Breast epithelium (tissue), 4 donors: ENCODE measurements around the gene ADD3. TPM values are rescaled to one million over a fixed set of nuclear protein-coding genes. Genes with fewer than 3 reads are reported as not detected.
"Not testable (repeated sequence)": the region's sequence is repeated elsewhere in the genome, so short reads cannot be mapped to it uniquely, and the experiment has no call there.

Experiments
- DNase-seq, 2 donors: peaks; one replicate each; pipeline ENCODE4 v3.0.0-alpha.2; 2019; ENCODE audit warnings: low spot score in 2 of 2
- H3K27ac ChIP-seq, 2 donors: fragments of 200-600 bp; sonication (generic) in 1 of 2; one replicate each; pipeline ENCODE4 v1.5.1; 2016 to 2019; ENCODE audit warnings: mild to moderate bottlenecking in 1 of 2
- H3K27me3 ChIP-seq, 2 donors: fragments of 200-600 bp; sonication (generic) in 1 of 2; one replicate each; pipeline versions ENCODE4 v1.5.1 to v1.6.0; 2017 to 2019; ENCODE audit warnings: control low read depth in 1 of 2, mild to moderate bottlenecking in 1 of 2
- H3K36me3 ChIP-seq: fragments of 200-600 bp; one replicate; pipeline ENCODE4 v1.5.1; 2019
- H3K4me1 ChIP-seq, 2 donors: fragments of 200-600 bp; sonication (generic); one replicate each; pipeline ENCODE4 v1.5.1; 2016 to 2019; ENCODE audit warnings: control low read depth in 1 of 2
- H3K4me3 ChIP-seq, 3 donors: fragments of 200-600 bp; sonication (generic); 1 replicate in 2 of 3; 2 replicates in 1 of 3; pipeline ENCODE4 v1.5.1; 2016 to 2019; ENCODE audit warnings: mild to moderate bottlenecking in 3 of 3, moderate library complexity in 2 of 3
- H3K9me3 ChIP-seq, 2 donors: fragments of 200-600 bp; sonication (generic) in 1 of 2; one replicate each; pipeline ENCODE4 v1.5.1; 2016 to 2019; ENCODE audit warnings: control low read depth in 1 of 2
- CTCF ChIP-seq, 3 donors: fragments of 450-650 bp; IDR thresholded peaks; one replicate each; pipeline ENCODE4 v1.5.1; 2016 to 2017; ENCODE audit warnings: antibody characterized with exemption in 3 of 3, mild to moderate bottlenecking in 3 of 3, moderate library complexity in 3 of 3
- POLR2A ChIP-seq: fragments of 450-650 bp; IDR thresholded peaks from one replicate; pipeline ENCODE4 v1.6.1; 2016; ENCODE audit warnings: antibody characterized with exemption, mild to moderate bottlenecking, moderate library complexity
- POLR2AphosphoS5 ChIP-seq, 3 donors: sonication (generic); formaldehyde crosslinking; IDR thresholded peaks; one replicate each; pipeline ENCODE4 v1.6.1; 2017; ENCODE audit warnings: antibody characterized with exemption in 3 of 3
- intact Hi-C: fragments of 100-400 bp; cut with DNase I; formaldehyde crosslinking; loops from one replicate; pipeline ENCODE4 v1.15.1; 2023; ENCODE audit warnings: low total_unique reads
- total RNA-seq, 3 donors: library from RNA; depleted of rRNA; stranded (reverse); fragments of >200 nt; gene quantifications; one replicate each; pipeline ENCODE4 v1.1.0, GENCODE V29; 2016

ADD3 gene
- total RNA-seq, 3 donors from 2014 or later, result 208 to 458 (median 347) TPM

GRCh38 chr10:110042181-110042580 is 34.4 kb downstream of the ADD3 start:
- intact Hi-C loops, result no loop called here
- H3K36me3 ChIP-seq, result no peaks in the 10 kb centered on the region
- H3K9me3 ChIP-seq, result no peaks in the 10 kb centered on the region
- no peak overlapping the region for H3K4me3 ChIP-seq
- no peaks in the 10 kb centered on the region for H3K27me3 ChIP-seq
- no peak overlapping the region for H3K27ac ChIP-seq
- TF ChIP-seq POLR2A (no peak), CTCF (IDR thresholded peaks at IDR 0.05) (no peak), POLR2AphosphoS5 (IDR thresholded peaks at IDR 0.05) (no peak)
- DNase-seq, result no peak
- H3K4me1 ChIP-seq, result no peaks in the 10 kb centered on the region

- Histone ChIP-seq H3K27me3 (no peaks in the 10 kb centered on the region), H3K4me3 (no peak overlapping the region), H3K27ac (no peak overlapping the region), H3K4me1 (no peaks in the 10 kb centered on the region), H3K36me3 (no peaks in the 10 kb centered on the region), H3K9me3 (no peaks in the 10 kb centered on the region)
- DNase-seq, result no peak
- TF ChIP-seq POLR2A, result no peak
- TF ChIP-seq POLR2AphosphoS5 (IDR thresholded peaks at IDR 0.05), result no peak
- TF ChIP-seq CTCF (IDR thresholded peaks at IDR 0.05), result no peak
- intact Hi-C loops, result no loop called here
Observed at GRCh38 chr10:110042891-110043290, 35.1 kb downstream of the ADD3 start.

GRCh38 chr10:110044681-110045080 is 36.9 kb downstream of the ADD3 start:
- no peak for DNase-seq
- Histone ChIP-seq H3K4me3 (no peak overlapping the region), H3K9me3 (no peaks in the 10 kb centered on the region), H3K36me3 (no peaks in the 10 kb centered on the region), H3K27me3 (no peaks in the 10 kb centered on the region), H3K4me1 (no peaks in the 10 kb centered on the region), H3K27ac (no peak overlapping the region)
- intact Hi-C loops, result no loop called here
- no peak for TF ChIP-seq POLR2AphosphoS5 (IDR thresholded peaks at IDR 0.05)
- TF ChIP-seq POLR2A, result no peak
- TF ChIP-seq CTCF (IDR thresholded peaks at IDR 0.05), result no peak

- TF ChIP-seq POLR2AphosphoS5 (IDR thresholded peaks at IDR 0.05) (no peak), CTCF (IDR thresholded peaks at IDR 0.05) (no peak), POLR2A (no peak)
- Histone ChIP-seq H3K4me1 (no peaks in the 10 kb centered on the region), H3K9me3 (no peaks in the 10 kb centered on the region), H3K36me3 (no peaks in the 10 kb centered on the region), H3K4me3 (no peak overlapping the region), H3K27ac (no peak overlapping the region), H3K27me3 (no peaks in the 10 kb centered on the region)
- intact Hi-C loops, result no loop called here
- no peak for DNase-seq
Observed at GRCh38 chr10:110045772-110046171, 38.0 kb downstream of the ADD3 start.

GRCh38 chr10:110048145-110048544 is 40.4 kb downstream of the ADD3 start:
- intact Hi-C loops, DNase-seq, H3K4me1 ChIP-seq, H3K27me3 ChIP-seq, H3K4me3 ChIP-seq, H3K9me3 ChIP-seq, H3K36me3 ChIP-seq, H3K27ac ChIP-seq: not testable (repeated sequence)

GRCh38 chr10:110048781-110049180 is 41.0 kb downstream of the ADD3 start:
- intact Hi-C loops, result no loop called here

GRCh38 chr10:110049889-110050591 is 42.3 kb downstream of the ADD3 start:
- H3K4me3 ChIP-seq, H3K4me1 ChIP-seq, DNase-seq, intact Hi-C loops, H3K9me3 ChIP-seq, H3K27me3 ChIP-seq, H3K27ac ChIP-seq, H3K36me3 ChIP-seq: not testable (repeated sequence)

More at GRCh38 chr10:110048781-110049180, 41.0 kb downstream of the ADD3 start:
- no peaks in the 10 kb centered on the region for H3K36me3 ChIP-seq
- no peak for DNase-seq
- H3K4me3 ChIP-seq, result no peak overlapping the region
- no peaks in the 10 kb centered on the region for H3K27me3 ChIP-seq
- H3K27ac ChIP-seq, result no peak overlapping the region
- TF ChIP-seq POLR2AphosphoS5 (IDR thresholded peaks at IDR 0.05), result no peak
- TF ChIP-seq CTCF (IDR thresholded peaks at IDR 0.05), result no peak
- TF ChIP-seq POLR2A, result no peak
- H3K9me3 ChIP-seq, result no peaks in the 10 kb centered on the region
- H3K4me1 ChIP-seq, result no peaks in the 10 kb centered on the region
